Upper lobe of right lung (tissue), 1 donor: ENCODE results near the gene E2F4. TPM values are rescaled to one million over a fixed set of nuclear protein-coding genes. Genes with fewer than 3 reads are reported as not detected.
A peak's percentile ranks its signal among the peaks of the same experiment; 100 is the strongest.

ENCODE experiments used
- ATAC-seq: fragments of 200-7000 bp; cut with Tn5 transposase; one replicate; pipeline ENCODE4 v1.9.1; 2020; ENCODE audit warnings: mild to moderate bottlenecking, moderate library complexity
- DNase-seq: peaks from one replicate; pipeline ENCODE4 v3.0.0-alpha.2; 2020
- H3K27ac ChIP-seq: fragments of 200-600 bp; one replicate; pipeline ENCODE4 v1.8.0; 2022
- H3K27me3 ChIP-seq: fragments of 200-600 bp; one replicate; pipeline ENCODE4 v1.8.0; 2022; ENCODE audit warnings: mild to moderate bottlenecking
- H3K36me3 ChIP-seq: fragments of 200-600 bp; one replicate; pipeline ENCODE4 v1.8.0; 2022
- H3K4me1 ChIP-seq: fragments of 200-600 bp; one replicate; pipeline ENCODE4 v1.8.0; 2022
- H3K4me3 ChIP-seq: fragments of 200-600 bp; one replicate; pipeline ENCODE4 v1.8.0; 2022; ENCODE audit warnings: mild to moderate bottlenecking
- H3K9me3 ChIP-seq: fragments of 200-600 bp; one replicate; pipeline ENCODE4 v1.8.0; 2022
- intact Hi-C: fragments of 100-400 bp; cut with DNase I; formaldehyde crosslinking; loops from one replicate; pipeline ENCODE4 v1.11.0; 2022
- total RNA-seq: library from RNA; stranded (reverse); fragmentation: NEBNext Ultra II Directional; extraction: Animal tissue kit (Norgen Biotek cat#: 25700); gene quantifications from one replicate; pipeline ENCODE4 v1.2.1, GENCODE V29; 2021
- TF ChIP-seq, protein P1 (sequence below): fragments of 200-600 bp; IDR thresholded peaks from one replicate; pipeline ENCODE4 v1.8.0; 2022; ENCODE audit warnings: antibody characterized with exemption
- donor health status: DM: no; HTN: yes; CAD: no; lungs with severe emphysema.

The E2F4 gene
- total RNA-seq, 1 donor from 2014 or later, result 68.2 TPM

- TF ChIP-seq, protein P1, sequence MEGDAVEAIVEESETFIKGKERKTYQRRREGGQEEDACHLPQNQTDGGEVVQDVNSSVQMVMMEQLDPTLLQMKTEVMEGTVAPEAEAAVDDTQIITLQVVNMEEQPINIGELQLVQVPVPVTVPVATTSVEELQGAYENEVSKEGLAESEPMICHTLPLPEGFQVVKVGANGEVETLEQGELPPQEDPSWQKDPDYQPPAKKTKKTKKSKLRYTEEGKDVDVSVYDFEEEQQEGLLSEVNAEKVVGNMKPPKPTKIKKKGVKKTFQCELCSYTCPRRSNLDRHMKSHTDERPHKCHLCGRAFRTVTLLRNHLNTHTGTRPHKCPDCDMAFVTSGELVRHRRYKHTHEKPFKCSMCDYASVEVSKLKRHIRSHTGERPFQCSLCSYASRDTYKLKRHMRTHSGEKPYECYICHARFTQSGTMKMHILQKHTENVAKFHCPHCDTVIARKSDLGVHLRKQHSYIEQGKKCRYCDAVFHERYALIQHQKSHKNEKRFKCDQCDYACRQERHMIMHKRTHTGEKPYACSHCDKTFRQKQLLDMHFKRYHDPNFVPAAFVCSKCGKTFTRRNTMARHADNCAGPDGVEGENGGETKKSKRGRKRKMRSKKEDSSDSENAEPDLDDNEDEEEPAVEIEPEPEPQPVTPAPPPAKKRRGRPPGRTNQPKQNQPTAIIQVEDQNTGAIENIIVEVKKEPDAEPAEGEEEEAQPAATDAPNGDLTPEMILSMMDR, result no peak
- ATAC-seq, result peak; percentile 6
- Histone ChIP-seq H3K27ac (no peak overlapping the region), H3K4me3 (no peak overlapping the region), H3K36me3 (no peaks in the 10 kb centered on the region), H3K4me1 (peaks cover 21% of the 10 kb centered on the region), H3K27me3 (no peaks in the 10 kb centered on the region), H3K9me3 (no peaks in the 10 kb centered on the region)
- no peak for DNase-seq
- intact Hi-C loops, result no loop called here
Observed at GRCh38 chr16:67212766-67213165, 20.8 kb downstream of the E2F4 start.

DNA sequence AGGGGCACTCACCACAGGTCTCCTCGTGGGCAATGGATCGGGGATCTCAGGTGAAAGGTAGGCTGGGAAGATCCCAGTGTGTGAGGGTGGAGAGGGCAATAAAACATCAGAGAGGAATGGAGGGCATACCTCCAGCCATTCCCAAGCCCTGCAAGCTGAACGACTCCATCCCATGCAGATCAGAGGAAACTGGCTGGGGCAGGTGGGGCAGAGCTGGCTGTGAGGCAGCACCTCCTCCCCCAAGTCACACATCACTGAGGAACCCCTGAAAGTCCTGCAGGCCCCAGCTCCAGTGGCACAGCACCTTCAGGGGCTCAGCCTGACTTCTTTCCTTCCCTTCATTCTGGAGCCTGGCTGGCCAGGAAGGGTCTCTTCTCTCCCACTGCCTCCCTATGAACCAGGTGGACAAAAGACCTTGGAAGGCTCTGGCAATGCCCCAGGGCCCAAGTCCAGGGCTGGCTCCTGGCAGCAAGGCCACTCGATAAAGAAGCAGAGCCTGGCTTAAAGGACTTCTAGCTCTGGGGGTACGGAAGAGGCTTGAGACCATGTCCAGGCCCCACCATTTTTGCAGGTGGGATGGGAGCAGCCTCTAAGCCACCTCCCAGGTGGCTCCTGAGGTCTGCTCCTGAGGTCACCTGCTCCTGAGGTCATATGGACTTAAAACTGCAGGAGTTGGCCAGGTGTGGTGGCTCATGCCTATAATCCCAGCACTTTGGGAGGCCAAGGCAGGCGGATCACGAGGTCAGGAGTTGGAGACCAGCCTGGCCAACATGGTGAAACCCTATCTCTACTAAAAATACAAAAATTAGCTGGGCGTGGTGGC, 21.5 kb downstream of the E2F4 start:
- Histone ChIP-seq H3K4me1 (peaks cover 21% of the 10 kb centered on the region), H3K4me3 (no peak overlapping the region), H3K27ac (no peak overlapping the region), H3K27me3 (no peaks in the 10 kb centered on the region), H3K36me3 (no peaks in the 10 kb centered on the region), H3K9me3 (no peaks in the 10 kb centered on the region)
- TF ChIP-seq, protein P1, result no peak
- no peak for DNase-seq
- ATAC-seq, result no peak
- intact Hi-C loops, result no loop called here

GRCh38 chr16:67215706-67216105, 23.8 kb downstream of the E2F4 start:
- no peak for ATAC-seq
- H3K27ac ChIP-seq, result no peak overlapping the region

DNA sequence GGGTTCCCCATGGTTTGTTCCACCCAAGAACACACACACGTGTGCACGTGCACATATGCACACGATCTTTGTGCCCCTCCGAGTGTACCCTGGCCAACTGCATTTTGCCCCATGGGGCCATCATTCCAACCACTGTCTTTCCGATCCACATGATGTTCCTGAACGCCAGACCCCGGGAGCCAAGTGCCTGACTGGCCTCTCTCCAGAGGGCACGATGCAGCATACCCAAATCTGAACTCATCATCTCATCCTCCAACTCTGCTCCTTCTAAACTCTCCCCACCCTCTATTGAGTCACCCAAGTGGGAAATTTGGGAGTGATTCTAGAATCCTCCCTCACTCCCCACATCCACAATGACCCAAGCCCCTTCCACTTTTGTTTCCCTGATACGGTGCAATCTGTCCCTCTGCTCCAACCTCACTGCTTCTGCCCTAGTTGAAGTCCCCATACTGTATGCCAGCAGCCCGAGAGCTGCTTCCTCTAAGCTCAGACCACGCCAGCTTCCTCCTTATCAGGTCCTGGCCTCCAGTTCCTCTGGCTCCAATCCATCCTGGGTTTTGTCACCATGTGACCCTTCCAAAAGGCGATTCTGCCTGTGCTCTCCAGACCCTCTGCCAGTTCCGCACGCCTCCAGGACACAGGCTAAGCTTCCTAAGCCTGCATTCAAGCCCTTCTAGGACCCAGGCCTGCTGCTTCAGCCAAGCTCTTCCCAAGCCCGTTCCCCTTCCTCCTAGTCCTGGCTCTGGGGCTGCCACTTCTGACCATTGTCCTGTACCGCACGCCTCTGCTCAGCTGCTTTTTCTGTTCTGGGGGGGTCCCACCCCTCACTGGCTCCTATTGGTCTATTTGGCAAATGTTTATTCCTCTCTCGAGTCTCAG, 24.9 kb downstream of the E2F4 start:
- DNase-seq (no peak), ATAC-seq (peak; percentile 85)
- no peaks in the 10 kb centered on the region for H3K27me3 ChIP-seq
- H3K4me3 ChIP-seq, result no peak overlapping the region
- peaks cover 21% of the 10 kb centered on the region for H3K4me1 ChIP-seq
- no peaks in the 10 kb centered on the region for H3K36me3 ChIP-seq
- TF ChIP-seq, protein P1, result no peak
- intact Hi-C loops, result no loop called here
- H3K27ac ChIP-seq, result peak overlapping the region; percentile 77
- H3K9me3 ChIP-seq, result no peaks in the 10 kb centered on the region

More at GRCh38 chr16:67215706-67216105, 23.8 kb downstream of the E2F4 start:
- Histone ChIP-seq H3K9me3 (no peaks in the 10 kb centered on the region), H3K36me3 (no peaks in the 10 kb centered on the region), H3K27me3 (no peaks in the 10 kb centered on the region), H3K4me1 (peaks cover 21% of the 10 kb centered on the region), H3K4me3 (no peak overlapping the region)
- intact Hi-C loops, result no loop called here
- TF ChIP-seq, protein P1, result no peak
- DNase-seq, result no peak

- no peak for DNase-seq
- no peaks in the 10 kb centered on the region for H3K27me3 ChIP-seq
- ATAC-seq, result no peak
- TF ChIP-seq, protein P1, result no peak
- no peak overlapping the region for H3K4me3 ChIP-seq
- peaks cover 13% of the 10 kb centered on the region for H3K4me1 ChIP-seq
- H3K36me3 ChIP-seq, result peaks cover 10% of the 10 kb centered on the region
- intact Hi-C loops, result no loop called here
- no peak overlapping the region for H3K27ac ChIP-seq
- H3K9me3 ChIP-seq, result no peaks in the 10 kb centered on the region
Observed at GRCh38 chr16:67223992-67224391, 32.0 kb downstream of the E2F4 start.
